HG02970 (cell line): ENCODE measurements around the gene SASH1.

Experiments used
- ATAC-seq: cut with Tn5 transposase; IDR thresholded peaks from one replicate; pipeline ENCODE4 v1.9.1; 2021; ENCODE audit warnings: mild to moderate bottlenecking, moderate library complexity, moderate number of reproducible peaks; ENCODE audit not compliant: unreplicated experiment, low FRiP score

The SASH1 gene

DNA sequence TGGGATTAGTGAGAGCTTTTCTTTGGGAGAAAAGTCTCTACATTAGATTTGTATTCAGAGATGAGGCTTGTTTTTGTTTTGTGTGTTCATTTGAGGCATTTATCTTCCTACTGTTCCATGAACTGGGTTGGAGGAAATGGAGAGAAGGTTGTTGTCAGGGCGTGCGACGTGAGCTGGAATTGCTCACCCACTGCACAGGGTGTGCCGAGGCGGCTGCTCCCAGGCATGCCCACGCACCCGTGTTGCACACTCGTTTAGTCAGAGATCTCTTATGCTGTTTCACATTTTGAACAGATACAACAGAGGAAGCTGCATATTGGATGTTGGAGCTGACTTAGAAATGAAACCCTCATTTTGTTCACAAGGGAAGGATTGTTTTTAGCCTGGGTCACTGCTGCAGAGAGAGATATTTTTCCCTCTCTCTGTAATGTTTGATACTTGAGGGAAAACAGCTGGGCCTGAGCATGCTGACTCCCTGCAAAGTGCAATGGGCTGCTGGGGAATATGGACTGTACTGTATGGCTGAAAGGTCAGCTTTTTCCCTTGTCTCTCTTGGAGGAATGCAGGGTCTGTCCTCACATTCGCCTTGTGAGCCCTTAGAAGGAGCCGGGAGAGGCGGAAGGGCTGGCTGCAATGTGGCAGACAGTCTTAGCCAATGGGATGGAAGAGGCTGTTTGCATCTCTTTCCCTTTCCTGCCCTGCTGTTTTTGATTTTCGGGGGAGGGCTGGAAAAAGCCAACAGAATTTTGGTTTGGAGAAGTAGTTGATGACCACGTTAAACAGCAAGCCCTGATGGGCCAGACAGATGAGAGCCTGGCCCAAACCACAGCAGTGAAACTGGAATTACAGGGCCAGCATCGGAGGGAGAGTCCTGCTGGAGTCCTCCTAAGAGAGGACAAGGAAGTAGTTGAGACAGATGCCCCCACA is 170.8 kb downstream of the SASH1 start:
- ATAC-seq: no peak

- ATAC-seq: no peak
These were observed 171.6 kb downstream of the SASH1 start for GRCh38 chr6:148514091-148514845.

GRCh38 chr6:148516217-148516616 is 173.6 kb downstream of the SASH1 start:
- no peak for ATAC-seq

DNA sequence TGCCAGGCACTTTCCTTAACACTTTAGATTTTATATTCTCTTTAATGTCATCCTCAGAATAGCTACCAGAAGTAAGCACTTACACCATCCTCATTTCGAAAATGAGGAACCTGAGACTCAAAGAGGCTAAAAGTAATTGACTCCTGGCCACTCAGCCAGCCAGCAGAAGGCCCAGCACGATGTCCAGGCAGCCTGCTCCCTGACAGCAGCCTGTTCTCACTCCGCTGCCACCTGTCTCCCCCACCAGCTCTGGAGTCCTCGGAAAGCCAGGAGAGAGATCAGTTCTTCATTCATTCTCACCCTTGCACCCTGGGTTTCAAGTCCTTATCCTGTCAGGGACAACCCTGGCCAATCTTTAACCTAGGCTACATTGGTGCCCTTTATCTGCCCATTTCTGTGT is 174.0 kb downstream of the SASH1 start:
- ATAC-seq: no peak

DNA sequence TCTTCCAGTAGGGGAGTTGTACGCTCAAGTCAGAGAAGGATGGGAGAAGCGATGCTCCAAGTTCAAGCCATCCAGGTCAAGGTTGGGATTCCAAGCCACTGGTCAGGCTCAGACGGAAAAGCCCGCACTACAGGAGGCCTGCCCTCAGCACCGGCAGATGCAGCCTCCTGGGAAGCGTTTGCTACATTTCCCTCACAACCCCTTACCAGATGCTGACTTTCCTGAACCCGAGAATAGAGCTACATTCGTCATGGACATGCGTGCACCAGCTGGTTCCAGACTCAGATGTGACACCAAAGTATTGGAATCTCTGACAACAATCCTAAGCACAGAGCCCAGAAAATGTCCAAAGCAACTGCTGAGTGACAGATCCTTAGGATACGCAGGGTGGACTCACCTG is 174.8 kb downstream of the SASH1 start:
- ATAC-seq: no peak

DNA sequence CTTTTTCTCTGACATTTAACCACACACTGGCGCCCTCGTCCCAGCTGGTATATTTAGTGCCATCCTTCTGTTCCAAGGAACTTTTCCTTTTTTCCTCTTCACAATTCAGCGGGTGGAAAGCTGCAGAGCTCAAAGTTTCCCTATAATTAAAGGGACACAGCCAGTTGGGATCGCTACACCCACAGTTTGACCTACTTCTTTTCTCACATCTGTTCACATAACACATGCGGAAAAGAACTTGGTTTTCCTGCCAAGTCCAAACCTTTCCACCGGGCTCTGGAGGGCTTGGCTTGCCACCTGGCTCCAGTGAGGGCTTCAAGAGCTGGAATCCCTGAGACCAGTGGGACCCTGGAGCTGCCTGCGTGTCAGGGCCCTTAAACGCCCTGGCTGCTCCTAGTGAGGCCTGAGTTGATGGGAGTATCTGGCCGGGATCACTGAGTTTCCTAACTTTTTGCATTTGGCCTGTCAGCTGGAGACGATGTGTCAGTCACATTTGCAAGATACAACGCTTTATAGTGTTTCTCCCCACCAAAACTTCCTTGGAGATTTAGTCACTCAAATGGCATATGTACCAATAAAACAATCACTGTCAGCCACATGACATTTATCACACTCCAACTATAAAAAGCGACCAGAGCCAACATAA is 176.0 kb downstream of the SASH1 start:
- ATAC-seq: no peak

DNA sequence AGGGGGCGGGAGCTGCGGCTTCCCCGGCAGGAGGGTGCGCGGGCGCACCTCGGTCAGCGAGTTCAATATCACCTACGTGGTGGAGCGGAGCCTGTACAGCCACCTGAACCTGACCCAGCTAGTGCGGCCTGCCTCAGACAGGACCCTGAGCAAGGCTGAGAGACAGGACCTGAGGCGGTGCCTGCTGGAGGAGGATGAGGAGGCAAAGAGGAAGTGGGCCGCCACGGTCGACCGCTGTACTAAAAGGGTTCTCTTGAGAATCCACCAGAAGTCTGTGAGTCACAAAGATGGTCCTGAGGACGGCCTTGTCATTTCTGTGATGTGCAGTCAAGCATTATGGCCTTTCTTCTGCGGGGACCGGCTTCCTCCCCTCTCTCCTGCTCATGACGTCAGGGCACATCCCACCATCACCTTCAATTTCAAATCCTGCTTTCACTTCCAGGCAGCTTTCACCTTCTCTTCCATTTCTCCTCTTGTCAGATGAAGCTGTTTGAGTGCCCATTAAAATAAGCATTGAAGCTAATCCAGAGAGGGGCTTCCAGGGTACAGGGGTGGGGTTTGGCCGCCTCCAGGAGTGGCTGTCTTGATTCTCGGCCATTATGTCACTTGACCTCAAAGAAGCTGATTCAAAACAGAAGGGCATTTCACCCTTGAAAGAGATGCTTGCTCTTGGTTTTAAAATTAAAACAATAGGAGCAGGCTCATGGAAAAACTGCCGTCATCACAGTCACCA is 177.6 kb downstream of the SASH1 start:
- ATAC-seq: peak; percentile 85

DNA sequence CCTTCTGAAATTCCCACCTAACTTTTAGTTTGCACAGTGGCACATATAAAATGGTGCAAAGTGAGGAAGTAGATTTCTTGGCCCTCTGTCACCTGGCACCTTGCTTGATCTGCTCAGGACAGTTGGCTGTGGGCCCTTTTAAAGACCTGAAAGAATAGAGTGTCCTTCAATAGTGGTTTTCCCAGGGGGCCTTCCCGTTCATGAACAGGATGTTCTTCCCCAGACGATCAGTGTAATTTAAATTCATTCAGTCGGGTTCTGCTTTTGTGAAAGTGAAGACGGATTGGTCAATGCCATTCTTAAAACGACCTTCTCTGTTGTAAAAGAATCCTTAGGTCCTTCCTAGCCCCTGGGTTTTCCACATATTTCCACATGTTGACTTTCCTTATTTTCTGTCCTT is 178.5 kb downstream of the SASH1 start:
- ATAC-seq: no peak

DNA sequence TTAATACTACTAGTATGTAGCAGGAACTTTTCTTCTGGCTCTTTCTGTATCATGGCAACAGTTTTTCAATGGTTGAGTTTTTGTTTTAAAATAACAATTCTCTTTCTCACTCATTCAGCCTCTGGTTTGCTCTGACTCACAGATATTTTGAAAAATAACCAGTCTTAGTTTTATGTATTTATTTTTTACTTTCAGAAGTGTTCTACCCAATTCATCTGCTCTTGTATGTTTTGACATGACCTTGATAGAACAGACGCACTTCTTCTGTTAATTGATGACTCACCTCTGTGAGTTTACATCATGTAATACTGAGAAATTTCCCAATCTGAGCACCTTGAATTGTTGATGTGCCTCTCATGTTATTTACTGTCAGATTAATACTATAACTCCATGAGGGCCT is 178.9 kb downstream of the SASH1 start:
- ATAC-seq: no peak

DNA sequence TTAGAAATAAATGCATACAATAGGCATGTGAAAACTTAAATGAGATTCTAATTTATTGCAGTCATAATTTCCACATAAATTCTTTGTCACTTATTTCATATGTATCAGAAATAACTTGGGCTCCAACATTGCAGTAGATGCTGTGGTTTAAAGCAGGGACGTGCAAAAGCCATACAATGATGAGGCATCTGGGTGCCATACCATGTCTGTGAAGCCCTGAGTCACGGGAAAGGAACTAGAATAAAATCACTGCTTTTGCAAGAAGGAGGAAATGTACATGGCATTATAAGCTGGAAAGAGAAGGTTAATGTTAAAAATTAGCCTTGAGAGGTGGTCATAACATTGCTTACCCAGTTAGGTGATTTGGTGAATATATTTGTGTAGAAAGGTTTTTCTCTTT is 180.4 kb downstream of the SASH1 start:
- ATAC-seq: no peak

GRCh38 chr6:148523551-148523950 is 180.9 kb downstream of the SASH1 start:
- ATAC-seq: no peak

GRCh38 chr6:148524471-148524882 is 181.8 kb downstream of the SASH1 start:
- no peak for ATAC-seq

GRCh38 chr6:148524976-148525375 is 182.3 kb downstream of the SASH1 start:
- ATAC-seq: no peak

GRCh38 chr6:148525453-148525852 is 182.8 kb downstream of the SASH1 start:
- no peak for ATAC-seq

DNA sequence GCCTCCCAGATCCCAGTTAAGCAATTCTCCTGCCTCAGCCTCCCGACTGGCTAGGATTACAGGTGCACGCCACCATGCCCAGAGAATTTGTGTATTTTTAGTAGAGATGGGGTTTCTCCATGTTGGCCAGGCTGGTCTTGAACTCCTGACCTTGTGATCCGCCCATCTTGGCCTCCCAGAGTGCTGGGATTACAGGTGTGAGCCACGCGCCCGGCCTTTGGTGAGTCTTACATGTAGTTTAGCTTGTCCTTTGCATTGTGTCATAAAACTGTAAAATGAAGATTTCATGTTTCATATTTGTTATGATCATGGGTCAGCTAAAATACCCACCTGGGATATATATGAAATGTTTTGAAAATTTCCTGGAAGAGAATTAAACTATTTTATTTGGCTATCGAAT is 183.5 kb downstream of the SASH1 start:
- ATAC-seq: no peak

DNA sequence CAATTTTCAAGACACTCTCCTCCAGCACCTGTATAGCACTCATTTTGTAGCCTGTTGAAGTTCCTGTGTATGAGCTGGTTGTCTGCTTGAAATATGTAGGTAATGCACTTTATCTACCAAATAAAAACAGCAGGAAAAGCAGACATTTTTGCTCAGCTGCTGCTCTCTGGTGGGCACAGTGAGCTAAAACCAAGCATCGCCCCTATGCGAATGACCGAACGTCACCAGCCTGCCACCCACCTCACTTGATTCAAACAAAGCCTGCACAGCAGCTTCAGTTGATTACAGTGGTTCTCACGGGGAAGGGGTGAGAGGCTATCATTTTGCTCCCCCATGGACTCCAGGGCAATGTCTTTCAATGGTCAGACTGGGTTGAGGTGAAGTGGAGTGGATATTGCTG is 185.7 kb downstream of the SASH1 start:
- no peak for ATAC-seq

DNA sequence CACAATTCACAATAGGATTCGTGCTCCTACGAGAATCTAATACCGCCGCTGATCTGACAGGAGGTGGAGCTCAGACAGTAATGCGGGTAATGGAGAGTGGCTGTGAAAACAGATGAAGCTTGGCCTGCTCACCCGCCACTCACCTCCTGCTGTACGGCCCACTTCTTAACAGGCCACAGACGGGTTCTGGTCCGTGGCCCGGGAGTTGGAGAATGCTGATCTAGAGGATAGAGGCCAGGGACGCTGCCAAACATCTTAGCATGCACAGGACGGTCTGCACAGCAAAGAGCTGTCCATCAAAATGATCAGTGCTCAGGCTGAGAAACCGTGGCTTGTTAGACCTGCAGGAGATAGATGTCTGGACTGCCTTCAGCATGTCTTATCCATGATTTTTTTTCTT is 186.4 kb downstream of the SASH1 start:
- no peak for ATAC-seq

DNA sequence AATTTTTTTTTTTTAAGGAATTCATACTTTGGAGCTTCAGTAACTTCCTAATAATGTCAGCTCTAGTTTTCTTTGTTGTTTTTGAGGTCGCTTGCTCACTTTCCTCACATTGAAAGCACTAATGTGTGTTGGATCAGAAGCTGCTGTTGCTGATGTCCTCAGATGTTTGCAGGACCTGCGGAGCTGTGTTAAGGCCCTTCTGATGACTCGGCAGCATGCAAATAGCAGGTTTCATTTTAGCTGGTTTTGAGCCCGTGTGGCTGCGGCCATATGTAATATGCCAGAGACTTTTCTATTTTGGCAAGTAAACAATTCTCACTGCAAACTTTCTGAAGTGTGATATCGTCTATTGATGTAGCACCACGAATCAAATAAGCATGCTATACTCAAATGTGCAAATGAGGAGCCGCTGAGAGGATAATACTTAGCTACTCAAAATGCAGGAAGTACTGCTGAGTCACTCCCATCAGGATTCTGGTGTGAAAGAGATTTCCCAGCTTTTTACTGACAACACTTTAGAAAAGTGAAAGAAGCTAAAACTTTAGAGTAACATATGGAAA is 187.8 kb downstream of the SASH1 start:
- ATAC-seq: no peak

- no peak for ATAC-seq
These were observed 188.3 kb downstream of the SASH1 start for GRCh38 chr6:148530976-148531375.

- ATAC-seq: no peak
These were observed 190.1 kb downstream of the SASH1 start for GRCh38 chr6:148532698-148533097.
